RWPE2 (cell line): ENCODE data around the gene HOXC9.
A peak's percentile ranks its signal among the peaks of the same experiment; 100 is the strongest.

Experiments
- ATAC-seq: fragments of 200-7000 bp; cut with Tn5 transposase; 3 replicates; pipeline ENCODE4 v1.9.1; 2021; ENCODE audit warnings: low read depth
- DNase-seq: peaks from one replicate; pipeline ENCODE4 v3.0.0-alpha.2; 2020; ENCODE audit warnings: low spot score
- H3K27ac ChIP-seq: fragments of 450-650 bp; 2 replicates; pipeline ENCODE4 v1.5.1; 2017; ENCODE audit warnings: mild to moderate bottlenecking; ENCODE audit not compliant: poor library complexity, severe bottlenecking
- H3K27me3 ChIP-seq: fragments of 250-450 bp; sonication (Bioruptor Pico); 2 replicates; pipeline ENCODE4 v1.5.1; 2021; ENCODE audit warnings: mild to moderate bottlenecking, moderate library complexity; ENCODE audit not compliant: insufficient read depth, poor library complexity, severe bottlenecking
- H3K36me3 ChIP-seq: fragments of 250-450 bp; sonication (Bioruptor Pico); 2 replicates; pipeline ENCODE4 v1.5.1; 2020; ENCODE audit warnings: low read depth, mild to moderate bottlenecking, moderate library complexity
- H3K4me1 ChIP-seq: fragments of 250-450 bp; sonication (Bioruptor Pico); 2 replicates; pipeline ENCODE4 v1.5.1; 2021; ENCODE audit warnings: mild to moderate bottlenecking, moderate library complexity; ENCODE audit not compliant: insufficient read depth, poor library complexity, severe bottlenecking
- H3K4me3 ChIP-seq: fragments of 250-450 bp; sonication (Bioruptor Pico); 2 replicates; pipeline ENCODE4 v1.5.1; 2021; ENCODE audit warnings: mild to moderate bottlenecking, moderate library complexity; ENCODE audit not compliant: severe bottlenecking
- H3K9me3 ChIP-seq: fragments of 250-450 bp; sonication (Bioruptor Pico); 2 replicates; pipeline ENCODE4 v1.5.1; 2021; ENCODE audit warnings: mild to moderate bottlenecking, moderate library complexity; ENCODE audit not compliant: severe bottlenecking
- TF ChIP-seq, protein P1 (sequence below): fragments of 450-650 bp; IDR thresholded peaks from one replicate; pipeline ENCODE4 v1.5.1; 2017; ENCODE audit warnings: mild to moderate bottlenecking, moderate library complexity; ENCODE audit not compliant: poor library complexity, severe bottlenecking

Gene HOXC9

GRCh38 chr12:54037360-54038283 lies 37.7 kb downstream of the HOXC9 start:
- Histone ChIP-seq H3K36me3 (no peaks in the 10 kb centered on the region), H3K4me1 (no peaks in the 10 kb centered on the region), H3K9me3 (no peaks in the 10 kb centered on the region), H3K27me3 (peaks cover 79% of the 10 kb centered on the region), H3K4me3 (no peak overlapping the region), H3K27ac (no peak overlapping the region)
- DNase-seq (no peak), ATAC-seq (no peak)
- TF ChIP-seq, protein P1, sequence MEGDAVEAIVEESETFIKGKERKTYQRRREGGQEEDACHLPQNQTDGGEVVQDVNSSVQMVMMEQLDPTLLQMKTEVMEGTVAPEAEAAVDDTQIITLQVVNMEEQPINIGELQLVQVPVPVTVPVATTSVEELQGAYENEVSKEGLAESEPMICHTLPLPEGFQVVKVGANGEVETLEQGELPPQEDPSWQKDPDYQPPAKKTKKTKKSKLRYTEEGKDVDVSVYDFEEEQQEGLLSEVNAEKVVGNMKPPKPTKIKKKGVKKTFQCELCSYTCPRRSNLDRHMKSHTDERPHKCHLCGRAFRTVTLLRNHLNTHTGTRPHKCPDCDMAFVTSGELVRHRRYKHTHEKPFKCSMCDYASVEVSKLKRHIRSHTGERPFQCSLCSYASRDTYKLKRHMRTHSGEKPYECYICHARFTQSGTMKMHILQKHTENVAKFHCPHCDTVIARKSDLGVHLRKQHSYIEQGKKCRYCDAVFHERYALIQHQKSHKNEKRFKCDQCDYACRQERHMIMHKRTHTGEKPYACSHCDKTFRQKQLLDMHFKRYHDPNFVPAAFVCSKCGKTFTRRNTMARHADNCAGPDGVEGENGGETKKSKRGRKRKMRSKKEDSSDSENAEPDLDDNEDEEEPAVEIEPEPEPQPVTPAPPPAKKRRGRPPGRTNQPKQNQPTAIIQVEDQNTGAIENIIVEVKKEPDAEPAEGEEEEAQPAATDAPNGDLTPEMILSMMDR = no peak

DNA sequence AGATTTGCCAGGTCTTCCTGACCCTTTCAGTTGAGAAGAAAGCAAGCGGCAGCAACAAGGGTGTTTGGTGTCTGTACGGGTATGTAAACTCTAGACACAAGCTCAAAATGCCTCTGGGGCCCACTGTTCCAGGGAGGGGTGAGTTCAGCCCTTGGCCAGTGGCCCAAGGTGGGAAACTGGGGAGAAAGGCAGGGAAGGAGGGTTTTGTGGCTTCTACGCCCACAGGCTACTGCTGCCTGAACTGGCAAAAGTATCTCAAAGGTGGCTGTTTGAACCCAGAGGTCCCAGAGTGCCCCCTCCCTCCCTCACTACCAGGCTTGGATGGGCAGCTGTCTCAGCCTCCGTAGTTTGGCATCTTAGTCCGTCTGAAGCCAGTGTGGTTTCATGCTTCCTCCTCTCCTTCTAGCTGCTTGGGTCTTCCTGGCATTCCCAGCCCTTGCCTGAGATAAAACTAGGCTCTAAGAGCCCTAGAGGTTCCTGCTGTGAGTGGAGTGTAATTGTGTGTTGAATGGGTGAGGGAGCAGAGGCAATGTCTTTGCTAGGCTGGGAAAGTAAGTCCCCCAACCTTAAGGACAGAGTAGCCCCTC lies 38.4 kb downstream of the HOXC9 start:
- DNase-seq (no peak), ATAC-seq (no peak)
- Histone ChIP-seq H3K9me3 (no peaks in the 10 kb centered on the region), H3K36me3 (no peaks in the 10 kb centered on the region), H3K27ac (no peak overlapping the region), H3K27me3 (peaks cover 72% of the 10 kb centered on the region), H3K4me3 (no peak overlapping the region), H3K4me1 (no peaks in the 10 kb centered on the region)
- TF ChIP-seq, protein P1 = no peak

DNA sequence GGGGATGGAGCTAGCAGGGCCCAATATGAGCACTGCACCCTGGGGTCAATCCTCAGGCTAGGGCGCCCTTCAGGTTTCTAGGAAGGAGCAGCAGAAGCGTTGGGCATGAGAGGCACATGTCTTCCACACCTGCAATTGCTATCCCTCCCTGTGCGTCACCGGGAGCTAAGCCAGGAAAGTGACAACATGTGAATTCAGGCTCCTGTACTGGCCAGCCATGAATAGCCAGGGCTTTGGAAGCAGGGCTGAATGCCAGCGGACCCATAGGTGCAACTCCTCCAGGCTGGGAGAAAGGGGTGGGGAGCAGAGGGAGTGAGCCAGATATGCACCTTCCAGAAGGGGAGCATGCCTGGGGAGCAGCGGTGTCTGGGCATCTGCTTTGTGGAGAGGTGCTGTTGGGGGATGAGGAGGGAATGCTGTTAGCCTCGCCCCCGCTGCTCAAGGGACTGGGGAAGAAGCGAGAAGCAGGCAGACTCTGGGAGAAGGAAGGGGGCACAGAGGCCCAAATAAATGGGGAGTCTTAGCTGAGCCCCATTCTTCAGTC lies 39.0 kb downstream of the HOXC9 start:
- TF ChIP-seq, protein P1 = no peak
- H3K27ac ChIP-seq = no peak overlapping the region
- no peak overlapping the region for H3K4me3 ChIP-seq
- H3K4me1 ChIP-seq = no peaks in the 10 kb centered on the region
- no peaks in the 10 kb centered on the region for H3K36me3 ChIP-seq
- peaks cover 70% of the 10 kb centered on the region for H3K27me3 ChIP-seq
- ATAC-seq (peak; percentile 52; the same call in 1 of the 3 replicates), DNase-seq (no peak)
- no peaks in the 10 kb centered on the region for H3K9me3 ChIP-seq

DNA sequence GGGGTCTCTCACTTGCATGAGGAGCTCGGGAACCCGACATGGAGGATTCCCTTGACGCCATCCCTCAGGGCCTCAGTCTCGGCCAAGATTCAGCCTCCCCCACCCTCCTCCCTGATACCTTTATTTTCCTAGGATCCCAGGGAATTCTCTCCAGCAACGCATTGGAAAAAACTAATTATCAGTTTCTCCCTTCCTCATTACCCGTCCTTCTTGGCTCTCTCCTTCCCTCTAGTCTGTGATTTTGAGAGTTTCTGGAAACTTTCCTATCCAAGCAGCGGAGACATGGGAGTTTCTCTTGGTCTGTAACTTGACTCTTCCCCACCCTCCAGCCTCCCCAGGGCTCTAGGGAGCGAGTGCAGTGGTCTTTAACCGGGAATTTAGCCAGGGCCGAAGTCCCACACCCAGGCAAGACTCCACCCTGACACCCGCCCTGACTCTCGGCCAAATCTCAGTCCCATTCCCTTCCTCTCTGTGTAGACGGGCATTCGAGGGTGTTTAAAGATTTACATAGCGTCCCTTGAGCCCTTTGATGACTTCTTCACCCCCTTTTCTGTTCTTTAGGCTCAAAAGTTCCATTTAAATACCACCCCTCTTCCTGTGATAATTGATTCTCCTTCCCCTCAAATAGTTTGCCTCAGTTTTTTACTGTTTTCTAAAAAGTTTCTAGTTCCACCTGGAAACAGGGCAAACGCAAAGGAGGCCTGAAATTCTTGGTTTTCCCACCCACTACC lies 39.6 kb downstream of the HOXC9 start:
- H3K27ac ChIP-seq = no peak overlapping the region
- no peaks in the 10 kb centered on the region for H3K4me1 ChIP-seq
- no peaks in the 10 kb centered on the region for H3K36me3 ChIP-seq
- TF ChIP-seq, protein P1 = no peak
- peaks cover 69% of the 10 kb centered on the region for H3K27me3 ChIP-seq
- H3K4me3 ChIP-seq = no peak overlapping the region
- no peak for DNase-seq
- no peaks in the 10 kb centered on the region for H3K9me3 ChIP-seq
- no peak for ATAC-seq
